Limb (tissue), 2 donors: Measurements from ENCODE around the gene RSRC1.
A peak's percentile ranks its signal among the peaks of the same experiment; 100 is the strongest.
"Not testable (repeated sequence)": the region's sequence is repeated elsewhere in the genome, so short reads cannot be mapped to it uniquely, and the experiment has no call there.

Experiments used
- DNase-seq, 2 donors: peaks; one replicate each; pipeline ENCODE4 v3.0.0-alpha.2; 2016; ENCODE audit errors: extremely low spot score in 2 of 2

Gene RSRC1

DNA sequence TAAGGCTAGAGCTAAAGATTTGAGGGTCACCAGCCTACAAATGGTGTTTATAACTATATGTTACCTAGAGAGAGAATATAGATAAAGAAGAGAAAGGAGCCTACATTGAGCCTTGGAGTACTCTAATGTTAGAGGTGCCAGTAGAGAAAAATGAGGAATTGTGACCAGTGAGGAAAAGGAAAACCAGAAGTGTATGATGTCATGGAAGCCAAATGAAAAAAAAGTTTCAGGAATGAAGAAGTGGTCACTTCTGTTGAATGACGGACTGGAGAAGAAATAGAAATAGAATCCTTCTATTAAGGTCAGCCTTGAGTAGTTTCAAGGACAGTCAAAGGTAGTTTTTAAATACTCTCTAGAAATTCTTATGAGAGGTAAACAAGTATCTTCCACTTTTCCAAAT lies 409.9 kb downstream of the RSRC1 start:
- no peak for DNase-seq

DNA sequence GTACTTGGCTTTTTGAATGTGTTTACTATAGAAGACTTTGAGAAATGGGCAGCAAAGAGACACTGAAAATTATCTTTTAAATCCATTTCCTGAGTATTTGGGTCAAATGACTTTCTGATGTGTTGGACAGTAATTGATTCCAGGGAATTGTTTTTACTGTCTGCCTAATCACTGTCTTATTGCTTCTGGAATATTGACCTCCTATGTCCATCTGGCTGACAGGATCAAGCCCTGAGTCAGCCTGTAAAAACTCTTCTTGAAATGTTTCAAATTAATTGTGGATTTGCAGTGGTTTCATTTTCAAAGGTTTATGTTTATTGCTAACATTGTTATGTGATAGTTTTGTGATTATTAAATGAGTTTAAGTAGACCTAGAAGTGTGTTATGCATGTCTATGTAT lies 410.5 kb downstream of the RSRC1 start:
- DNase-seq = no peak

DNA sequence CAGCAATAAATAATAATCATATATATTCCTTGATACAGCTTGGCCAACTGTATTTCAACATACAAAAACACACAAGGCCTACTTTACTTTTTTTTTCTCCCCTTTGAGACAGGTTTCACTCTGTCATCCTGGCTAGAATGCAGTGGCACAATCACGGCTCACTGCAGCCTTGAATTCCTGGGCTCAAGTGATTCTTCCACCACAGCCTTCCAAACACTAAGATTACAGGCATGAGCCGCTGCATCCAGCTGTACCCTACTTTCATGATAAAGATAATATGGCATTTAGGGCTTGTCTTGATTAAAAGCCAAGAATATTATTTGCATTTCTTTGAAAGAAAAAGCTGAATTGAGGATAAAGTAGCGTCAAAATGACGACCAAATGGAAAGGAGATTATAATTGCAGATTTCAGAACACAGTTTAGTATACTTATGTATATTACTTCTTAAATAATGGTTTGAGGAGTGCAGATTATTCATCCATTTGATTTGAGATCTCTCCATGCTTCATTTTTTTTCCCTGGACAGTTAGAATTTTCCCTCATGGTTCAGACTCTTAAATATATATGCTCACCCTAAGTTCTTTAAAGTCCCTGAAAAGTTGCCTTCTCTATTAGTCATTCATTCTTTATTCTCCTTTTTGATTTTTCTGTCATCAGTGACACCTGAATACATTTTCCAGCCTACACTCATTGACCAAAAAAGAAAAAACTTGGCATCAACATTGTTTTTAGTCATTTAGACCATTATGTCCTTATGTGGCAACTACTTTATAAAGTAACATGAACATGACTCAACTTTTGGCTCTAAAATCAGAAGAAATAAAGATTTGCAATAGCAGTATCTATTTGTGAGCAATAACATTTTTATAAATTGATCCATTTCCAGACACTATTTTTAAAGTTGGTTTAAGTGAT lies 412.6 kb downstream of the RSRC1 start:
- DNase-seq = no peak

DNA sequence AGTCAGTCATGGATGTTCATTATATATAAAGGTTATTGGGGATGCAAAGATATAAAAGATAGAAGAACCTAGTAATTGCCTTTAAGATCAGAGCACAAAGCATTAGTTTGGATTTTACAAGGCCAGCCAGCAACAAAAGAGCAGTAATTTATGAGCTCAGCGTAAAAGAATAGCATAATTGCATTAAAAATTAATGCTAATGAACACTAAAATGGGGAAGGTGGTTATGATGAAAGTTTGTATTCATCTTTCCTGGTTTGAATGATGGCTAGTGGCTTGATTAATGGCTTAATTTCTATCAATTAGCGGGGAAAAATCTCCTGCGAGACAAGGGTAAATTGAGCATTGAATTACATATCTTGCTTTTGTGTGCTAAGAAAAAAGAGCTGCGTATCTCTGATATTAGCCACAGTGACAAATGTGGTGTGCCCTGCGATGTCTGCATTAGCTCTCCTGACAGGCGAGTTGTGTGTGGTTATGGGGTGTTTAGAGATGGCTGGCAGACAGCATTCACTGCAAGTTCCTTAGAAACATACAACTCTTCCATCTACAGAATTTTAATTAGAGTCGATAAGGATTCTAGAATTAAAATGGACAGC lies 418.3 kb downstream of the RSRC1 start:
- DNase-seq = no peak

DNA sequence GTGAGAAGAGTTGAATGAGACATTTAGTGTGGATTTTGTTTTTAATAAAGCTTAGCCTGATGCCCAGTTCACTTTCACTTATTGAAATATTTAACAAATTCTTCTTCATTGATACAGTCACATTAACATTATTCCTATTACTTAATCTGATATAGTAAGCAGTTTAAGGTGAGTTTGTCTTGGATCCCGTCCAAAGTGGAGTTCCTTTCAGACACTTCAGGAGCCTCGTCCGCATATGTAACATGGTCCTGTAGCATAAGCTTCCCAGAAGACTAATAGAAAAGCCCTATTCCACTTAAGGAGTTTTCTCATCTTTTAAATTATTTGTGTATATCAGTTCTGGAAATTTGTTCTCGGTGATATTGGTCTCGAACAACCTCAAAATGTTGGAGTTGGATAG lies 421.4 kb downstream of the RSRC1 start:
- DNase-seq = no peak

DNA sequence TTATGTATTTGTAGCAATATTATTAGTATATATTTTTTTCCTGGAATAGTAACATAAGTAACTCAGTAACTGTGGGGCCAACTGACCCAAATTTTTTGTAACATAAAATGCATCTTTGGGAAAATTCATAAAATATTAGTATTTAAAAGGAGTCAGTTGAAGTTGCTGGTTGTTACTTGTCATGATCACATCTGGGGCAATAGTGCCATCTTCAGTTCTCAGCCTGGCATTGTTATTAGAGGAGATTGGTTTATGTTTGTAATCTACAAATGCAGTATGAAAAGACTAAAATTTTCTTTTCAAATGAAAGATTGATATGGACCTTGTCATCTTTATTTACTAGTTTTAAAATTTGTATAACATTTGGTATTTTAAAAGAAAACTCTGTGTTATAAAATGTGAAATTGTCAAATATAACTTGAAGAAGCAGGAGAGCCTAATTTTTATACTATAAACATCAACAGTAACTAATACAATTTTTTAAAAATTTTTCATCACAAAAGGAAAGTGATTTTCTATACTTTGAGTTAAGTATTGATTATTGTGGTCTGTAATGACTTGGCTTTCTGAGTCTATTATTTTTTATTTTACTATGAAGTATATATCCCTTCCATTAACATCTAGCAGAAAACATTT lies 422.3 kb downstream of the RSRC1 start:
- peak in 1 of 2 donors; percentile 36 for DNase-seq

DNA sequence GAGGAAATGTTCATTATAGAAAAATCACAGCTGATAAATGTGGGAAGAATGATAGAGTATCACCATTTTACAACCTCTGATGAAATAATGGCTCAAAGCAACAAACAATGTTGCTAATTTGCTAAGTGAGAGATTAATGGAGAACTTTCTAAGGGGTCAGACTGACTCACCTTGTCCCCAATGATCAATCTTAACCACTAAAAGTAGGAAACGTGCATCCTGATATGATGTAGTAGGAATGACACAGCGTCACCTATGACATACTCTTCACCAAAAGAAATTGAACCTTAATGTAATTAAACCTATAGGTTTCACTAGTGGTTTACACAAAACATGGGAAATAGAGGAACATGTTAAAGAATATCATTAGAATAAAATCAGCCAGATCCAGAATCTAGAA lies 426.0 kb downstream of the RSRC1 start:
- no peak for DNase-seq

DNA sequence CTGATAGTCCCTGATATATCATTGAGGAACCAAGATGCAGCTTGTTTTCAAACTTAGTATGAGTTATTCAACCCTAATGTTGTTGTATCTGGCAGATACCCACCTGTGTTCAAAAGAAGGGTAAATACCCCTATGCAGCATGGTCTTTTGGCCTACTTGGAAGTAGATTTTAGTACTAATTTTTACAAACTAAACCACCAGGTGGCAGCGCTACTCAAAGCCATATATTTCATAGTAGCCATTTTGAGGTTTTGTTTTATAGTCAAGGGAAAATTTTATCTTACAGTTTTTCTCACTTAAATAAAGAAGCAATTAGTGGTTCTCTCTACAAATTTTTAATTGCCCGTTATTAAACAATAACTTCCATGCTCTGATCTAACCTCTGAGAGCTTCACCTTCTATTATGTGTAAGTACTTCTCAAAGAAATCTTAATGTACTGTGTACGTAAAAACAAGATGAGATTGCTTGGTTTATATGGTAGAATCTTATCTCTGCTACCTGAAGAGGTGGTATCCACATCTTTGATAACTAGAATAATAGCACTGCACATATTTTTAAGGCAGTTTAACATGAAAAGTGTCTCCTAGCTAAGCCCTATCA lies 429.6 kb downstream of the RSRC1 start:
- DNase-seq = peak in 1 of 2 donors; percentile 31

DNA sequence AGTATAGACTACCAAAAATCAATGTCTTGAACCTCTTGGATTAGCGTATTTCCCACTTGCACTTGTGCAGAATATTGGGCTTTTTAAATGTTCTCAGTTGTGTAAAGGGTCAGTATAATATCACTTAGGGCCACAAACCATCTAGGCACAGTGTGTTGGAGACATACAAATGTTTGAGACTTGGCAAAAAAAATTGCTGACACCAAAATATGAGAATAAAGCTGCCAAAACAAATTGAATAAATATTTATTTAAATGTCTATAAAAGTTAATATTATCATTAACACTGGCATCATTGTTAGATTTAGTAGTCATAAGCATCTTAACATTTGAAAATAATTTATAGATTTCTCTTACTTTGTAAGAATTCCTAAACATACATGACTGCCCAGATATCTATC lies 430.2 kb downstream of the RSRC1 start:
- no peak for DNase-seq

DNA sequence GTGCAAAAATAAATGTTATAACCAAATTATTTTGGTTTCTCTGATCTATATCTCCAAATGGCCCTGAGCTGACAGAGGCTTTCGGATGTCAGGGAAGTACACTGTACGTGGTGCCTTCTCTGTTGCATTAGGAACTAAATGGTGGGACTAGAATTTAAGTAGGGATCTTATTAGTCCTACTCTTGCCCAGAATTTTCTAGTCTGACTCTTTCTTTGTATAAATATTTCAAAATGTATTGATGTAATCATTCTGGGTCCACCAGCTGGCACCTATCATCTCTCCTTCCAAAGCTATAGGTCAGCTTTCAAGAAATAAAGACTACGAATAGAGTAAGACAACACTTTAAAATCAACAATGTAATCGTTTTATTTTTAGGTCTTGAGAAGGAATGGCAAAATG lies 438.8 kb downstream of the RSRC1 start:
- DNase-seq = no peak

DNA sequence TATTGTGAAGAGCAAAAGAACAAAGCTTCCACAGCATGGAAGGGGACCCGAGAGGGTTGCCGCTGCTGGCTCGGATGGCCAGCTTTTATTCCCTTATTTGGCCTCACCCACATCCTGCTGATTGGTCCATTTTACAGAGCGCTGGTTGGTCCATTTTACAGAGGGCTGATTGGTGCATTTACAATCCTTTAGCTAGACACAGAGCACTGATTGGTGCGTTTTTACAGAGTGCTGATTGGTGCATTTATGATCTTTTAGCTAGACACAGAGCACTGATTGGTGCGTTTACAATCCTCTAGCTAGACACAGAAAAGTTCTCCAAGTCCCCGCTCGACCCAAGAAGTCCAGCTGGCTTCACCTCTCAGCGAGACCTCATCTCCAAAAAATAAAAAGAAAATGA lies 440.0 kb downstream of the RSRC1 start:
- DNase-seq = not testable (repeated sequence)

DNA sequence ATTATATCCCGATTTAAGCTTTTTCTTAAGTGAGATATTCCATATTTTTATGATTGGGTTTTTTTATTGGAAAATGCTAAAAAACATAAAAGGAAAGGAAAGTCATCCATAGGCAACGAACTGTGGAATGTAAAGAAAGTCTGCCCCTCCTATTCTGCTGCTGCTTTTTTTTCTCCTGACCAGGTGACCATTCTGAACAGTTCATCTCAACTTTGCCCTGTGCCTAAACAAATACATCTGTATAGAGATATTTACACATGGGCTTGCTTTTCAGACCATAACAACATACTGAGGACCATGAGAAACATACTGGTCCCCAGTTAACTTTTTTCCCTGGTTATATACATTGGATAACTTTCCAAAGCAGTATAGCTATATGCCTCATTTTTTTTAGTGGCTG lies 442.2 kb downstream of the RSRC1 start:
- no peak for DNase-seq

DNA sequence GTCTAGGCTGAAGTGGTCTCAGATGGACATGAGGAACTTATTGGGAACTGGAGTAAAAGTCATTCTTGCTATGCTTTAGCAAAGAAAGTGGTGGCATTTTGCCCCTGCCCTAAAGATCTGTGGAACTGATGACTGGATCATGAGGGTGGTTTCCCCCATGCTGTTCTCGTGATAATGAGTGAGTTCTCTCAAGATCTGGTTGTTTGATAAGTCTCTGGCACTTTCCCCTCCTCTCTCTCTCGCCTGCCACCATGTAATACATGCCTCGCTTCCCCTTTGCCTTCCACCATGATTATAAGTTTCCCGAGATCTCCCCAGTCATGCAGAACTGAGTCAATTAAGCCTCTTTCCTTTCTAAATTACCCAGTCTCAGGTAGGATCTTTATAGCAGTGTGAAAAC lies 449.6 kb downstream of the RSRC1 start:
- DNase-seq = no peak

DNA sequence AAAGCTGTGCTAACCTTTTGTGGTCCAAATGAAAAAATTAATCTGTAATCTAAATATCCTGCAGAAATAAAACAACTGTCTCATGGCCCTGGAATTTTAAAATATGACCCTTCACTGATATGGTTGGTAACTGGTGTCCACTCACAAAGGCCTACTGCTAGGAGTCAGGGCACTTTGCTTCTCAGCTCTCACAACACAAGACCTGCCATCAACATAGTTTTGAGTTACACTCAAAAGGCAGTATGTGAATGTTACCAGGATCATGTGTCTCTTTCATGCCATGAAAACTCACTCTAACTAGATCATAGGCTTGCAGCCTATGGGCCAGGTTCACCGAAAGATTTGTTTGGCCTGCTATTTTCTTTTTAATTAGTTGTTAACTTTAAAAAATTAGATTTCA lies 451.1 kb downstream of the RSRC1 start:
- DNase-seq = no peak

DNA sequence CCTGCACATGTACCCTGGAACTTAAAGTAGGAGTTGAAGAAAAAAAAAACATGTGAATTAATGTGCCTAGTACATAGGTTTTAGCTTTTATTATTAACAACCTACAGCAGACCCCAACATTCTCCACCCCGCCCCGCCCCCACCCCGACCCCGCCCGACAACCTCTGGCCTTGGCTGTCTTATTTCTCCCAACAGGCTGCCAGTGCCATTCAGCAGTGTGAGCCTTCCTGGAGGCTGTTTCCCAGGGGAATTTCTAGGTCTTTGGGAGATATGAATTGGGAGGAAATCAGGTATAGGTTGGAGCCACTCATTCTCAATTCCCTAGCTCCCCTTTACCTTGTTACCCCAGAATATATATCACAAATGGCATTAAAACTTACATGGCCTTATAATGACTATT lies 452.8 kb downstream of the RSRC1 start:
- DNase-seq = no peak

DNA sequence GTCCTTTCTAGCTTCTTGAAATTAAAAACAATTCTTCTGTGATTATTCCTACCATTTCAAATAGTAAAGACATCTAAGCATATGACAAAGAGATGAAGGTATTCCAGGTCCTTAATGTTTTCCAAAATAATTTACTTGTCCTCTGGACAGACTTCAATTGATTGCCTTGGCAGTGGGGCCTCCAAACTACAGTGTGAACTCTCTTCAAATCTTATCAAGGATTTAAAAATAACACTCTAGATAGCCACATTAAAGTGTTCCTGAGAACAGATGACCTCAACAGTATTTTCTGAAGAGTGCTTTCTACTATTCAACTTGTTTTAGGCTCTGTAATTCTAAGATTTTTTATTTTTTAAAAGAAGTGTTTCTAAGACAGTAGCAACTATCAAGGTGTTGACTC lies 453.2 kb downstream of the RSRC1 start:
- no peak for DNase-seq

DNA sequence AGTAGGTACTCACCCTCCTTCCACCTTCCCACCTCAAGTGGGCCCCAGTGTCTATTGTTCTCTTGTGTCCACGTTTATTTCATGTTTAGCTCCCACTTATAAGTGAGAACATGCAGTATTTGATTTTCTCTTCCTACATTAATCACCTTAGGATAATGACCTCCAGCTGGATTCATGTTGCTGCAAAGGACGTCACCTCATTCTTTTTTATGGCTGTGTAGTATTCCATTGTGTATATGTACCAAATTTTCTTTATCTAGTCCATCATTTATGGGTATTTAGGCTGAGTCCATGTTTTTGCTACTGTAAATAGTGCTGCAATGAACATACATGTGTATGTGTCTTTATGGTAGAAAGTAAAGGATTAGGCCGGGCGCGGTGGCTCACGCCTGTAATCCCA lies 455.2 kb downstream of the RSRC1 start:
- no peak for DNase-seq

DNA sequence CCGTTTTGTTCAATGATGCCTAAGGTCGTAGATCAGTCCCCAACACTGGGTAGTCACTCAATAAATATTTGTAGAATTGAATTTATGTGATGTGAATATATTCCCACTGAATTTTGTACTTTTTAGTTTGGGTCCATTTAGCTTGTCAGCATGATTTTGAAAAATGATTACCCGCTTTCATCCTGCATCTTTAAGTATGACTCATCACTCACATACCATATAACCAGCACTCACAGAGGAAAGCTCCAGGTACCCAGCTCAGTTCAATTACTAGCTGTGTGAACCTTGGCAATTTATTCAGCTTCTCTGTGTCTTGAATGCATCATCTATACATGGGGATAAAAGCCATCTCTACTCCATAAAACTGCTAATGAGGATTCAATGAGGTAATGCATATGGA lies 458.9 kb downstream of the RSRC1 start:
- no peak for DNase-seq

DNA sequence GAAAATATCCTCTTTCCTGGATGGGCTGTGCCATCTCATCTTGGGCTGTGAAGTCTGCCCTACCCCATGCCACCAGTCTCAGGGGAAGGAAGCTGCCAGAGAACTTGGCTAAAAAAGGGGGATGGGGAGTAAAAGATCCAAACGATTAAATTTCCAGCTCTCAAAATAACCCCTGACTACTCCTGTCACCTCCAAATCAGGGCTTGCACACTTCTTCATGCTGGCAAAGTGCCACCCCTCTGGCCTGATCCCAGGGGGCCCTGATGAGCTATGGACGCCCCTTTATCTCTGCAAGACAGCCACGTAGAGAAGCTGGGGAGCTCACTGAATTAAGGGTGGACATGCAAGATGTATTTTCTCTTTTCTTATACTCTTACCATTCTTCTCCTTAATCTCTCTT lies 459.9 kb downstream of the RSRC1 start:
- DNase-seq = no peak

DNA sequence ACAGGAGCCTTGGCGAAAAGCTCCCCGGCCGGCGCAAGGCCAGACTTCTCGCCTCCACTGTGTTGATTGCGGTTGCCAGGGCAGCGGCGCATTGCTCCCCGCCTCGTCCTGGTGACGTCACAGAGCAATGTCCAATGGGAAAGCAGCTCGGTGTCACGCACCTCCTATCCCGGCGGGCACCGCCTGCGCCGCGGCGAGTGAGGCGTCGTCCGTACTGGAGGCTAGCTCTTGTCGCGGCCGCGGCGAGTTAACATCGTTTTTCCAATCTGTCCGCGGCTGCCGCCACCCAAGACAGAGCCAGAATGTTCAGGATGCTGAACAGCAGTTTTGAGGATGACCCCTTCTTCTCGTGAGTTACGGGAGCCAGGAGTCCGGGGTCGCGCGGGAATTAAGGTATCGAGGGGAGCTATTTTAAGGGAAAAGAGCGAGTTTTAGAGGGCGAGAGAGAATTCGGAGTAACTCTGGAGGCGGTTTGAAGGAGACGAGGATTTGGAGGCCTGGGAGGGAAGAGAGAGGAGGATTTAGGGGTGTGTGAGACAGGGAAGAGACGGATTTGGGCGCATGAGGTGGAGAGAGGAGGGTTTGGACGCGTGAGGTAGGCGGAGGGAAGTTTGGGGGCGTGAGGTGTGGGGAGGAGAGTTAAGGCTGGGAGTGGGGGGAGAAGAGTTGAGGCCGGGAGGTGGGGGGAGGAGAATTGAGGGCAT lies 461.3 kb downstream of the RSRC1 start, which contains the start of gene MLF1:
Gene MLF1, plus strand, starts transcription at position 196 of the 704 bp plus-strand sequence. Its CDS starts 107 bp downstream, at position 303.
- DNase-seq = peak; percentile 96 to 98

DNA sequence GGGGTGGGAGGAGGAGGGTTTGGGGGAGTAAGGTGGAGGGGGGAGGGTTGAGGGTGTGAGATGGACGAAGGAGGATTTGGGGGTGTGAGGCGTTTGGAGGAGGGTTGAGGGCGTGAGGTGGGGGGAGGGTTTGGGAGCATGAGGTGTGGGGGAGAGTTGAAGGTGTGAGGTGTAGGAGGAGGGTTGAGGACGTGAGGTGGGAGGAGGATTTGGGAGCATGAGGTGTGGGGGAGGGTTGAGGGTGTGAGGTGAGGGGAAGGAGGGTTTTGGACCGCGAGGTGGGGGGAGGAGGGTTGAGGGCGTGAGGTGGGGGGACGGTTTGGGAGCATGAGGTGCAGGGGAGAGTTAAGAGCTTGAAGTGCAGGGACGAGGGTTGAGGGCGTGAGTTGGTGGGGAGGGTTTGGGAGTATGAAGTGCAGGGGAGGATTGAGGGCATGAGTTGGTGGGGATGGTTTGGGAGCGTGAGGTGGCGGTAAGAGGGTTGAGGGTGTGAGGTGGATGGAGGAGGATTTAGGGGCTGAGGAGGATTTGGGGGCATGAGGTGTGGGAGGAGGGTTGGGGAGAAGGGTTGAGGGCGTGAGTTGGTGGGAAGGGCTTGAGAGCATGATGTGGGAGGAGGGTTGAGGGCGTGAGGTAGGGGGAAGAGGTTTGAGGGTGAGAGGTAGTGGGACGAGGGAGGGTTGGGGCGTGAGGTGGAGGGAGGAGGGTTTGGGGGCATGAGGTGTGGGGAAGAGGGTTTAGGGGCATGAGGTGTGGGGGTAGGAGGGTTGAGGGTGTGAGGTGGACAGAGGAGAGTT lies 462.3 kb downstream of the RSRC1 start:
- peak in 1 of 2 donors; percentile 33 for DNase-seq
